ENCODE results near the gene ATRAID.

ATRAID gene

GRCh38 chr2:27211241-27211942 lies 449 bp upstream of the ATRAID start:
- no peak for TF ChIP-seq CTCF (IDR thresholded peaks at IDR 0.05)

- no peak for TF ChIP-seq CTCF (IDR thresholded peaks at IDR 0.05)
These were observed 1.0 kb downstream of the ATRAID start for GRCh38 chr2:27212626-27213471.

- no peak for TF ChIP-seq CTCF (IDR thresholded peaks at IDR 0.05)
These were observed 3.1 kb downstream of the ATRAID start for GRCh38 chr2:27214941-27215340.

GRCh38 chr2:27216416-27217137 lies 4.7 kb downstream of the ATRAID start:
- TF ChIP-seq CTCF (IDR thresholded peaks at IDR 0.05): no peak

GRCh38 chr2:27217173-27218121 lies 5.6 kb downstream of the ATRAID start, which contains the start of gene CAD:
CAD (plus strand) TSS chr2:27217369; CDS start chr2:27217552, 183 bp downstream.
- no peak for TF ChIP-seq CTCF (IDR thresholded peaks at IDR 0.05)

- no peak for TF ChIP-seq CTCF (IDR thresholded peaks at IDR 0.05)
These were observed 6.8 kb downstream of the ATRAID start for GRCh38 chr2:27218614-27219013.
